Femur (tissue), 1 donor: Measurements from ENCODE around the gene APLF.
"Not testable (repeated sequence)": the region's sequence is repeated elsewhere in the genome, so short reads cannot be mapped to it uniquely, and the experiment has no call there.

Source experiments
- DNase-seq: peaks from one replicate; pipeline ENCODE4 v3.0.0-alpha.2; 2017

The APLF gene

GRCh38 chr2:68441994-68442322 is 25.4 kb upstream of the APLF start:
- DNase-seq, result no peak

DNA sequence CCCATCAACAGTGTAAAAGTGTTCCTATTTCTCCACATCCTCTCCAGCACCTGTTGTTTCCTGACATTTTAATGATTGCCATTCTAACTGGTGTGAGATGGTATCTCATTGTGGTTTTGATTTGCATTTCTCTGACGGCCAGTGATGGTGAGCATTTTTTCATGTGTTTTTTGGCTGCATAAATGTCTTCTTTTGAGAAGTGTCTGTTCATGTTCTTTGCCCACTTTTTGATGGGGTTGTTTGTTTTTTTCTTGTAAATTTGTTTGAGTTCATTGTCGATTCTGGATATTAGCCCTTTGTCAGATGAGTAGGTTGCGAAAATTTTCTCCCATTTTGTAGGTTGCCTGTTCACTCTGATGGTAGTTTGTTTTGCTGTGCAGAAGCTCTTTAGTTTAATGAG is 21.0 kb upstream of the APLF start:
- not testable (repeated sequence) for DNase-seq

GRCh38 chr2:68447118-68447517 is 20.3 kb upstream of the APLF start:
- DNase-seq, result no peak

- DNase-seq, result no peak
Measured at GRCh38 chr2:68448671-68449653, 18.4 kb upstream of the APLF start.

GRCh38 chr2:68452158-68452900 is 15.1 kb upstream of the APLF start:
- no peak for DNase-seq

DNA sequence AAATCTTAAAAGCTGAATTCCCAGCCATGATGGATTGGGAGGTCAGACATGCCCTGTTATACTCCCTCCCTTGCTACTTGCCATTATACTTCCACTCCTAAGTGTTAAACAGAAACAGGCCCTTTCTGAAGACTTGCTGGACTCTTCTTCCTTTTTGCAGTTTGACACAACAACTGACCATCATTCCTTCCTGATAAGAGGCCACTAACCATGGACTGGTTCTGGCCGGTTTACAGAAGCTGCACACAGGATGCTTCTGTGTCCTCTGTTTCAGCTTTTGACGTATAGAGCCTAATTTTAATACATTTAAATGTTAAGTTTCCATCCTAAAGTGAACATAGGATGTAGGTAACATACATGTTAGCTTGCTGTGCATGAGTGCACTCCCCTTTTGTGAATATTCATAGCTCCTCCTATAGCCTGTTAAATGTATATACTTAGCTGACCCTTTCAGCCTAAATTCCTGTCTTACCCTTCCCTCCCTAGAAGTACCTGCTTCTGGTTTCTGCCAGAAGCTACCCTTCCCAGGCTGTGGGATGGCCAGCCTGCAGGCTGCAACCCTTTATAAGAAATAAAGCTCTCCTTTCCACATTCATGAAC is 13.5 kb upstream of the APLF start:
- no peak for DNase-seq

DNA sequence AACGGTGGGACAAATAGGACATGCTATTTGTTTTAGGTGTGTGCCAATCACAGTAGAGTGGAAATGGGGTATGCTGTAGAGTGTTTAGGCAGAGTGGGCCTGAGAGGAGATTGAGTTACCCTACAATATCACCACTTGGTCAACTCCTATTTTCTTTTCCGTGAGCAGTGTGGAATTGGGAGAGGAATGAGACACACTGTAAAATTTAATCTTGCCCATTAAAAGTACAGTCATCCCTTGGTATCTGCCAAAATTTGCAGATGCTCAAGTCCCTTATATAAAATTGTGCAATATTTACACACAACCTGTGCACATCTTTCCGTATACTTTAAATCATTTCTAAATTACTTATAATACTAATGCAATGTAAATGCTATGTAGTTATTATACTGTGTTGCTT is 12.7 kb upstream of the APLF start:
- no peak for DNase-seq

DNA sequence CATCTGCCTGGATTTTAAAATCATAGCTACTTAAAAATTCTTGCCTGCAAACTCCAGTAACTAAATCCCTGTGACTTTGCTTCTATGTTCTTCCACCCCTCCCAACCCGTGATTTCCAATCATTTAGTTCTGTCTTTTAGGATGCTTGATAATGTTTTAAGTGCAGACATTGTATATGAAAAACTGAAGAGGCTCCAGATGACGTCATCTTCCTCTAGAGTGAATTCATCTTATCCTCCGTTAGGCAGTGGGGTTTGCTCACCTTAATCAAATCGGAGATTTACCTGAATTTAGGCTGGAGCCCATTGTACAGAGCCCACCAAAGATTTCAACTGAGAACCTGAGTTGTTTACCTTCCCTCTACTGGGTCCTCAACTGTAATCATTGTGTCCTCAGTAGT is 11.2 kb upstream of the APLF start:
- no peak for DNase-seq

- no peak for DNase-seq
Measured at GRCh38 chr2:68458981-68459380, 8.4 kb upstream of the APLF start.

GRCh38 chr2:68463287-68463877 is 4.0 kb upstream of the APLF start:
- DNase-seq, result no peak

GRCh38 chr2:68464651-68465050 is 2.7 kb upstream of the APLF start:
- no peak for DNase-seq

GRCh38 chr2:68465081-68465916 is 2.1 kb upstream of the APLF start:
- DNase-seq, result no peak

DNA sequence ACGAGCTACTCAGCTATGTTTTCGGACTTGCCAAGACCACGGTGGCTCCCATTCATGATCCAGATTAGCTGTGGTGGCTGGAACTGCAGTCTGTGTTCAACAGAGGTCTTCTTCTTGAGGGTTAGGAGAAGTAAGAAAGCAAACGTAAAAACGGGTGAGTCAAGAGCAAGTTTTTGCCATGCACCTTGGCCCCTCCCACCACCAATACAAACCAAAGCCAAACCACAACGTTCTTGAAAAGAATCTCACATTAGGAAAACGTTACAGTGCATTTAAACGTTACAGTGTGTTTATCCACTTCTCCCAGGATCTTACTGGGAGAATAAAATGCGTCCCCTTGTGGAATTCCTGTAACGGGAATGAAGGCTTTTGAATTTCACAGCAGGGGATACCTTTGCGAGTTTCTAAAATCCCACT is 1.0 kb upstream of the APLF start:
- DNase-seq, result peak; percentile 28

DNA sequence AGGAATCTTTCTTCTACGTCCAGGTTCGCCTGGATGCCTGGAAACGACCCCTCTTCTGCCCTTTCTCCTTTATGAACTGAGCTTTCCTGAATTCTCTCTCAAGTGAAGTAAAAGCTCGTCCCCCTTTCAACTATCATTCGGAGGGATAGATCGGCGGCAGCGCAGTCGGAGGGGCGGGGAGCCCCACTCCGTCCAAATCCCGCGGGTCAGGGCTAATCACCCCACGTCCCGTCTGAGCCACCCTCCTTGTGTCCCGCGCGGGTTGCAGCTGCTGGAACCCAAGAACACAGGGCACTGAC is 658 bp upstream of the APLF start:
- DNase-seq, result no peak

- no peak for DNase-seq
Measured at GRCh38 chr2:68468801-68469200, 1.4 kb downstream of the APLF start.

DNA sequence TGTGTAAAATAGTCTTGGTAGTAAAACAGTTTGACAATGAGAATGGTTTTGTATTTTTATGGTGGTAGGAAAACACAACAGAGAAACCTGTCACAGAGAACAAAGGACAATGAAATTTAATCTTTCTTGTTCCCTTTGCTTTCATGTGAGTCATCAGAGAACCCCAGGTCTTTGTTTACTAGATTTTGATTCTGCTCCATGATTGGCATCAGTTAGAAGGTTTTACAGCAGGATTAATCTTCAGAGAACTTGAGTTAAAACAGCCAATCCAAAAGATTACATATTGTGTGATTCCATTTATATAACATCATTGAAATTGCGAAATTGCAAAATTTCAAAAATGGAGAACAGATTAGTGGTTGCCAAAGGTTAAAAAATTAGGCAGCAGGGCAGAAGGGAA is 2.5 kb downstream of the APLF start:
- DNase-seq, result no peak

- DNase-seq, result no peak
Measured at GRCh38 chr2:68471385-68471784, 4.0 kb downstream of the APLF start.

DNA sequence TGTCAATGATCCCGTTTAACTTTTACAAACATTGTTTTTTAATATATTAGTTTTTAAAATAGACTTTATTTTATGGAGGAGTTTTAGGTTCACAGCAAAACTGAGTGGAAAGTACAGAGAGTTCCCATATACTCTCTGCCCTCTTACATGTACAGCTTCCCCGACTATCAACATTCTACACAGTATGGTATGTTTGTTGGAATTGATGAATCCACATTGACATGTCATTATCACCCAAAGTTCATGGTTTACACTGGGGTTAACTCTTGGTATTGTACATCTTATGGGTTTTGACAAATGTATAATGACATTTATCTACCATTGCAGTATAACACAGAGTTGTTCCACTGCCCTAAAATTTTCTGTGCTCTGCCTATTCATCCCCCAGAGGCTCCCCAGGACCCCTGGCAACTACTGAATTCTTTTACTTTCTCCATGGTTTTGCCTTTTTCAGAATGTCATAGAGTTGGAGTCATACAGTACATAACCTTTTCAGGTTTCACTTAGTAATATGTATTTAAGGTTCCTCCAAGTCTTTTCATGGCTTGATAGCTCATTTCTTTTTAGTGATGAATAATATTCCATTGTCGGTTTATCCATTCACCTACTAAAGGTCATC is 5.5 kb downstream of the APLF start:
- DNase-seq, result no peak

DNA sequence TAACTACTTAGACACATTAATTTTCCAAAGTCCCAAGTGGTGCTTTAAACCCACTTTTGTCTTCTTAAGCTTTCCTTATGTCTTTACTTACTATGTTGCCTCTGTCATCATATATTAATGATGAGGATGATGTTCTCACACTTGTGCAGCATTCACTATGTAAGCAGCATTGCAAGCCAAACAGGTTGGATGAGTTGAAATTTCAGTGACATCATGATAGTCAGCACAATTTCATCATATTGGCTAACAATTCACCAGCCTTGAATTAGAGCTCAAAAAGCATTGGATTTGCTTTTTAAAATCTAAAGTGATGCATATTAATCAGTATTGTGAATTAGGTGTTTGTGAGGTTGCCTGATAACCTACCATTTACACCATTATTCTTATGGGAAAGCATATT is 7.7 kb downstream of the APLF start:
- DNase-seq, result no peak

- DNase-seq, result no peak
Measured at GRCh38 chr2:68475576-68475975, 8.2 kb downstream of the APLF start.

GRCh38 chr2:68476454-68476853 is 9.1 kb downstream of the APLF start:
- no peak for DNase-seq

- no peak for DNase-seq
Measured at GRCh38 chr2:68478688-68479087, 11.3 kb downstream of the APLF start.
